HepG2 (cell line): ENCODE data around the gene BTG4. TPM values are rescaled to one million over a fixed set of nuclear protein-coding genes. Genes with fewer than 3 reads are reported as not detected.

Source experiments
- ATAC-seq: fragments of 200-7000 bp; cut with Tn5 transposase; 3 replicates; pipeline ENCODE4 v1.9.1; 2020; ENCODE audit warnings: mild to moderate bottlenecking, moderate library complexity
- BruUV-seq: library from RNA; stranded (reverse); fragments of 400-500 nt; replicated peaks from 2 replicates; lab custom pipeline; 2021; lab: Mats Ljungman, UMichigan
- CTCF ChIA-PET: fragments of 300-600 bp; formaldehyde crosslinking; extraction: SDS; loops from one replicate; lab custom pipeline; 2021; ENCODE audit warnings: low total read pairs, inconsistent platforms, low intra/inter-chr PET ratio; lab: Yijun Ruan, JAX
- POLR2A ChIA-PET: fragments of 350-600 bp; sonication (Branson Sonifier 250); formaldehyde crosslinking; loops from one replicate; lab custom pipeline; 2020; ENCODE audit warnings: antibody characterized with exemption, inconsistent platforms; lab: Yijun Ruan, JAX
- DNase-seq: peaks from one replicate; pipeline ENCODE4 v3.0.0-alpha.2; 2015; ENCODE audit warnings: low spot score
- FAIRE-seq: peaks from 3 replicates; lab custom pipeline; 2011; peaks lifted over from hg19 to GRCh38; lab: Jason Lieb, UNC
- H2AFZ ChIP-seq: one replicate; pipeline ENCODE4 v1.6.1; 2011; ENCODE audit warnings: low read length, inconsistent platforms
- H3K27ac ChIP-seq: fragments of 300-600 bp; 3 replicates; pipeline ENCODE4 v1.8.0; 2011; ENCODE audit warnings: mixed run types, mild to moderate bottlenecking, mixed read lengths, low read length, inconsistent platforms; ENCODE audit not compliant: insufficient read depth; ENCODE audit errors: extremely low read length
- H3K27me3 ChIP-seq, 2 experiments: fragments of 200-600 bp in 1 of 2; 2 replicates in 1 of 2; 3 replicates in 1 of 2; pipeline versions ENCODE4 v1.6.0 to v1.8.0; 2011; ENCODE audit warnings: low read length in 2 of 2, mild to moderate bottlenecking in 2 of 2, moderate library complexity in 2 of 2, inconsistent platforms in 1 of 2; ENCODE audit not compliant: insufficient read depth in 2 of 2, control insufficient read depth in 1 of 2
- H3K36me3 ChIP-seq, 2 experiments: fragments of 200-600 bp in 1 of 2; replicated peaks in 1 of 2; 2 replicates in 1 of 2; 3 replicates in 1 of 2; pipeline versions ENCODE4 v1.5.1 to v1.8.0; 2011; ENCODE audit warnings: low read length in 2 of 2, inconsistent platforms in 1 of 2; ENCODE audit not compliant: insufficient read depth in 2 of 2, control insufficient read depth in 1 of 2
- H3K4me1 ChIP-seq: 2 replicates; pipeline ENCODE4 v1.5.1; 2012; ENCODE audit warnings: low read length, inconsistent platforms; ENCODE audit not compliant: insufficient read depth
- H3K4me2 ChIP-seq: 2 replicates; pipeline ENCODE4 v1.6.0; 2011; ENCODE audit warnings: low read depth, low read length, inconsistent platforms
- H3K4me3 ChIP-seq, 3 experiments: fragments of 200-600 bp in 1 of 3; sonication (generic), shearing (Covaris generic) in 1 of 3; replicated peaks in 1 of 3; 2 replicates each; pipeline ENCODE4 v1.5.1; 2011 to 2016; ENCODE audit warnings: low read length in 3 of 3, inconsistent platforms in 2 of 3, low read depth in 2 of 3, mild to moderate bottlenecking in 2 of 3, control low read depth in 1 of 3, mixed read lengths in 1 of 3; ENCODE audit not compliant: insufficient read depth in 1 of 3
- H3K79me2 ChIP-seq: one replicate; pipeline ENCODE4 v1.6.1; 2011; ENCODE audit warnings: low read length, inconsistent platforms; ENCODE audit not compliant: insufficient read depth
- H3K9ac ChIP-seq: 2 replicates; pipeline ENCODE4 v1.6.0; 2011; ENCODE audit warnings: mild to moderate bottlenecking, low read depth, low read length, inconsistent platforms; ENCODE audit not compliant: insufficient read depth
- H3K9me3 ChIP-seq: 2 replicates; pipeline ENCODE4 v1.5.1; 2012; ENCODE audit warnings: mild to moderate bottlenecking, low read length
- H4K20me1 ChIP-seq: 2 replicates; pipeline ENCODE4 v1.6.0; 2011; ENCODE audit warnings: inconsistent platforms, mild to moderate bottlenecking, low read length, moderate library complexity; ENCODE audit not compliant: insufficient read depth
- CREM ChIP-seq, 2 experiments: sonication (generic) in 1 of 2; formaldehyde crosslinking in 1 of 2; IDR thresholded peaks; 2 replicates each; pipeline versions ENCODE4 v1.4.0 to v1.6.1; 2016 to 2020; ENCODE audit warnings: antibody characterized with exemption in 1 of 2, mild to moderate bottlenecking in 1 of 2, missing genetic modification reagents in 1 of 2
- EZH2 ChIP-seq: conservative IDR thresholded peaks from 2 replicates; pipeline ENCODE4 v1.6.1; 2012; ENCODE audit warnings: mild to moderate bottlenecking, low read depth, low read length, moderate library complexity
- KLF16 ChIP-seq, 2 experiments: sonication (generic) in 1 of 2; formaldehyde crosslinking in 1 of 2; IDR thresholded peaks; 2 replicates each; pipeline versions ENCODE4 v1.6.1 to v1.8.0; 2016 to 2023; ENCODE audit warnings: missing genetic modification reagents in 2 of 2, missing compliant biosample characterization in 1 of 2
- NR2F6 ChIP-seq, 2 experiments: IDR thresholded peaks; 2 replicates each; pipeline ENCODE4 v1.6.1; 2016; ENCODE audit warnings: antibody characterized with exemption in 1 of 2, mild to moderate bottlenecking in 1 of 2
- PHF20 ChIP-seq: sonication (generic); formaldehyde crosslinking; IDR thresholded peaks from 2 replicates; pipeline ENCODE4 v1.5.0; 2020; ENCODE audit warnings: mild to moderate bottlenecking, missing genetic modification reagents
- RBM22 ChIP-seq: fragments of 200-400 bp; formaldehyde crosslinking; optimal IDR thresholded peaks from 2 replicates; pipeline ENCODE3; 2017; ENCODE audit warnings: mild to moderate bottlenecking, low read length, moderate library complexity
- REXO4 ChIP-seq: sonication (generic); formaldehyde crosslinking; IDR thresholded peaks from 2 replicates; pipeline ENCODE4 v1.8.0; 2022; ENCODE audit warnings: missing genetic modification reagents, mild to moderate bottlenecking, borderline replicate concordance
- SP2 ChIP-seq: sonication (generic); formaldehyde crosslinking; IDR thresholded peaks from 2 replicates; pipeline ENCODE4 v1.5.1; 2020; ENCODE audit warnings: mild to moderate bottlenecking, missing genetic modification reagents
- ZBTB1 ChIP-seq: sonication (generic); formaldehyde crosslinking; IDR thresholded peaks from 2 replicates; pipeline ENCODE4 v1.4.0; 2020; ENCODE audit warnings: missing genetic modification reagents, borderline replicate concordance
- ZFP41 ChIP-seq: sonication (generic); formaldehyde crosslinking; IDR thresholded peaks from 2 replicates; pipeline ENCODE4 v1.4.0; 2020; ENCODE audit warnings: mild to moderate bottlenecking, missing genetic modification reagents, borderline replicate concordance
- ZNF124 ChIP-seq: sonication (generic); formaldehyde crosslinking; IDR thresholded peaks from 2 replicates; pipeline ENCODE4 v1.4.0; 2020; ENCODE audit warnings: missing genetic modification reagents
- ZNF274 ChIP-seq: sonication (generic); formaldehyde crosslinking; IDR thresholded peaks from 2 replicates; pipeline ENCODE4 v1.5.1; 2020; ENCODE audit warnings: mild to moderate bottlenecking, missing genetic modification reagents
- ZNF446 ChIP-seq: sonication (generic); formaldehyde crosslinking; IDR thresholded peaks from 2 replicates; pipeline ENCODE4 v1.5.0; 2020; ENCODE audit warnings: mild to moderate bottlenecking, missing genetic modification reagents
- ZNF468 ChIP-seq: sonication (generic); formaldehyde crosslinking; IDR thresholded peaks from 2 replicates; pipeline ENCODE4 v1.8.0; 2022; ENCODE audit warnings: mild to moderate bottlenecking, moderate library complexity, missing genetic modification reagents
- ZNF616 ChIP-seq: sonication (generic); formaldehyde crosslinking; IDR thresholded peaks from 2 replicates; pipeline ENCODE4 v1.5.0; 2020; ENCODE audit warnings: low read depth, mild to moderate bottlenecking, missing genetic modification reagents
- ZNF678 ChIP-seq: sonication (generic); formaldehyde crosslinking; IDR thresholded peaks from 2 replicates; pipeline ENCODE4 v1.4.0; 2020; ENCODE audit warnings: mild to moderate bottlenecking, missing genetic modification reagents
- ZNF772 ChIP-seq: sonication (generic); formaldehyde crosslinking; IDR thresholded peaks from 2 replicates; pipeline ENCODE4 v1.5.0; 2020; ENCODE audit warnings: mild to moderate bottlenecking, missing genetic modification reagents
- WGBS: methylation state at CpG from one replicate; pipeline ENCODE4 v1.1.6; 2017; ENCODE audit warnings: low lambda C conversion rate; 5-methylcytosine and 5-hydroxymethylcytosine counted together
- in situ Hi-C: cut with HindIII; loops from 2 replicates; pipeline ENCODE4 v1.10.0; 2017; ENCODE audit warnings: low pct_unique_long_range_greater_than_20kb; ENCODE audit not compliant: extremely low pct_ligation_motif_present
- intact Hi-C: fragments of 100-400 bp; cut with micrococcal nuclease; formaldehyde crosslinking; loops from one replicate; pipeline ENCODE4 v1.10.0; 2022; ENCODE audit not compliant: unreplicated experiment
- polyA plus RNA-seq, 8 experiments: library from polyadenylated mRNA; depleted of rRNA in 3 of 8; stranded (reverse) in 7 of 8; unstranded in 1 of 8; fragments of >200 nt; fragmentation: Illumina TruSeq in 4 of 8; extraction: Trizol in 4 of 8; gene quantifications; 2 replicates each; pipeline versions ENCODE4 v1.2.1 to v1.2.3, GENCODE V29; 2011 to 2016; ENCODE audit warnings: low read depth in 4 of 8, missing spikeins in 1 of 8, mixed read lengths in 1 of 8; ENCODE audit not compliant: insufficient read depth in 1 of 8
- total RNA-seq, 5 experiments: library from RNA; depleted of rRNA; stranded (reverse); fragments of >200 nt; fragmentation: Illumina TruSeq; extraction: Trizol; gene quantifications; 2 replicates each; pipeline ENCODE4 v1.2.3, GENCODE V29; 2016; ENCODE audit warnings: low read depth in 1 of 5
- TF ChIP-seq, protein P1 (sequence below): sonication (generic); formaldehyde crosslinking; IDR thresholded peaks from 2 replicates; pipeline ENCODE4 v1.4.0; 2020; ENCODE audit warnings: missing genetic modification reagents
- TF ChIP-seq, protein P2 (sequence below): sonication (generic); formaldehyde crosslinking; IDR thresholded peaks from 2 replicates; pipeline ENCODE4 v1.4.0; 2020; ENCODE audit warnings: missing genetic modification reagents, low read depth, mild to moderate bottlenecking, borderline replicate concordance
- TF ChIP-seq, protein P3 (sequence below): sonication (generic); formaldehyde crosslinking; IDR thresholded peaks from 2 replicates; pipeline ENCODE4 v1.5.1; 2020; ENCODE audit warnings: missing genetic modification reagents, mild to moderate bottlenecking, borderline replicate concordance

BTG4 gene
- total and polyA plus RNA-seq, 2 of the 13 experiments (the other 11 are each of a cell fraction or from before 2014, with no cell fraction given), result not detected

GRCh38 chr11:111520560-111520959 lies 8.4 kb upstream of the BTG4 start:
- no peak for ATAC-seq
- Histone ChIP-seq H3K4me1 (peaks cover 2% of the 10 kb centered on the region; the same call in 1 of the 2 replicates), H3K27ac (no peak overlapping the region), H3K4me3 (no peak overlapping the region), H3K36me3 (no peaks in the 10 kb centered on the region), H3K4me2 (no peak overlapping the region), H3K27me3 (peaks cover 0 to 18% of the 10 kb centered on the region in 2 experiments; a peak in 1 of 5 replicates), H2AFZ (no peak overlapping the region), H4K20me1 (no peaks in the 10 kb centered on the region), H3K9me3 (no peaks in the 10 kb centered on the region)
- intact Hi-C loops, result no loop called here
- WGBS, result 85% methylated on average over 2 of the region's 2 CpGs
- POLR2A ChIA-PET, result no interaction called here
- TF ChIP-seq ZBTB1 (CRISPR knock-in tag) (no peak), ZNF124 (CRISPR knock-in tag) (no peak), REXO4 (CRISPR knock-in tag) (no peak), RBM22 (no peak), ZNF772 (CRISPR knock-in tag) (no peak), ZNF616 (no peak), KLF16 (CRISPR knock-in tag; IDR thresholded peaks at IDR 0.05) (no peak), ZFP41 (CRISPR knock-in tag) (no peak), SP2 (CRISPR knock-in tag) (no peak), NR2F6 (IDR thresholded peaks at IDR 0.05) (no peak), NR2F6 (CRISPR knock-in tag; IDR thresholded peaks at IDR 0.05) (no peak), ZNF446 (no peak), ZNF468 (no peak), PHF20 (no peak), ZNF678 (no peak), EZH2 (no peak), CREM (IDR thresholded peaks at IDR 0.05) (no peak), CREM (CRISPR knock-in tag; IDR thresholded peaks at IDR 0.05) (no peak), ZNF274 (no peak)
- TF ChIP-seq, protein P1, sequence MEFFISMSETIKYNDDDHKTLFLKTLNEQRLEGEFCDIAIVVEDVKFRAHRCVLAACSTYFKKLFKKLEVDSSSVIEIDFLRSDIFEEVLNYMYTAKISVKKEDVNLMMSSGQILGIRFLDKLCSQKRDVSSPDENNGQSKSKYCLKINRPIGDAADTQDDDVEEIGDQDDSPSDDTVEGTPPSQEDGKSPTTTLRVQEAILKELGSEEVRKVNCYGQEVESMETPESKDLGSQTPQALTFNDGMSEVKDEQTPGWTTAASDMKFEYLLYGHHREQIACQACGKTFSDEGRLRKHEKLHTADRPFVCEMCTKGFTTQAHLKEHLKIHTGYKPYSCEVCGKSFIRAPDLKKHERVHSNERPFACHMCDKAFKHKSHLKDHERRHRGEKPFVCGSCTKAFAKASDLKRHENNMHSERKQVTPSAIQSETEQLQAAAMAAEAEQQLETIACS, result no peak
- TF ChIP-seq, protein P2, sequence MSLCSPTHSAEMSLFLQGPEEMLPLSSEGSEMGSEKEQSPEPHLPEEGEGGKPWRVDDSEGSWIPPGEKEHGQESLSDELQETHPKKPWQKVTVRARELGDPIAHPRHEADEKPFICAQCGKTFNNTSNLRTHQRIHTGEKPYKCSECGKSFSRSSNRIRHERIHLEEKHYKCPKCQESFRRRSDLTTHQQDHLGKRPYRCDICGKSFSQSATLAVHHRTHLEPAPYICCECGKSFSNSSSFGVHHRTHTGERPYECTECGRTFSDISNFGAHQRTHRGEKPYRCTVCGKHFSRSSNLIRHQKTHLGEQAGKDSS (CRISPR knock-in tag), result no peak
- TF ChIP-seq, protein P3, sequence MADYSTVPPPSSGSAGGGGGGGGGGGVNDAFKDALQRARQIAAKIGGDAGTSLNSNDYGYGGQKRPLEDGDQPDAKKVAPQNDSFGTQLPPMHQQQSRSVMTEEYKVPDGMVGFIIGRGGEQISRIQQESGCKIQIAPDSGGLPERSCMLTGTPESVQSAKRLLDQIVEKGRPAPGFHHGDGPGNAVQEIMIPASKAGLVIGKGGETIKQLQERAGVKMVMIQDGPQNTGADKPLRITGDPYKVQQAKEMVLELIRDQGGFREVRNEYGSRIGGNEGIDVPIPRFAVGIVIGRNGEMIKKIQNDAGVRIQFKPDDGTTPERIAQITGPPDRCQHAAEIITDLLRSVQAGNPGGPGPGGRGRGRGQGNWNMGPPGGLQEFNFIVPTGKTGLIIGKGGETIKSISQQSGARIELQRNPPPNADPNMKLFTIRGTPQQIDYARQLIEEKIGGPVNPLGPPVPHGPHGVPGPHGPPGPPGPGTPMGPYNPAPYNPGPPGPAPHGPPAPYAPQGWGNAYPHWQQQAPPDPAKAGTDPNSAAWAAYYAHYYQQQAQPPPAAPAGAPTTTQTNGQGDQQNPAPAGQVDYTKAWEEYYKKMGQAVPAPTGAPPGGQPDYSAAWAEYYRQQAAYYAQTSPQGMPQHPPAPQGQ (CRISPR knock-in tag), result no peak
- TF ChIP-seq, all 625 proteins: peak for 0
- no TSS peak for BruUV-seq
- Histone ChIP-seq H3K9ac (no peak overlapping the region), H3K79me2 (no peaks in the 10 kb centered on the region)
- CTCF ChIA-PET, result no interaction called here
- DNase-seq (no peak), FAIRE-seq (no peak)
- in situ Hi-C loops, result no loop called here
